A549 (cell line): ENCODE data around the gene TCAIM. TPM values are rescaled to one million over a fixed set of nuclear protein-coding genes. Genes with fewer than 3 reads are reported as not detected.

Source experiments
- ATAC-seq, 2 experiments: fragments of 200-7000 bp in 1 of 2; fragments of >200 bp in 1 of 2; cut with Nextera tagmentation in 1 of 2; cut with Tn5 transposase in 1 of 2; 3 replicates each; pipeline versions ENCODE4 v1.8.0 to v1.9.1; 2018 to 2020; ENCODE audit warnings: mild to moderate bottlenecking in 1 of 2, moderate library complexity in 1 of 2
- CTCF ChIA-PET: fragments of 300-600 bp; sonication (Branson Sonifier 250); formaldehyde crosslinking; extraction: SDS; loops from one replicate; lab custom pipeline; 2021; ENCODE audit warnings: antibody characterized with exemption, inconsistent platforms; lab: Yijun Ruan, JAX
- POLR2A ChIA-PET: fragments of 350-600 bp; formaldehyde crosslinking; extraction: SDS; loops from one replicate; lab custom pipeline; 2021; ENCODE audit warnings: antibody characterized with exemption, inconsistent platforms; lab: Yijun Ruan, JAX
- DNase-seq, 2 experiments: peaks; one replicate each; pipeline versions ENCODE4 v3.0.0 to v3.0.0-alpha.2; 2011 to 2016; ENCODE audit warnings: low read depth in 1 of 2, low spot score in 1 of 2
- FAIRE-seq: peaks from 2 replicates; lab custom pipeline; 2011; peaks lifted over from hg19 to GRCh38; lab: Jason Lieb, UNC
- H3K27ac ChIP-seq, 2 experiments: fragments of >200 bp; sonication (Bioruptor Twin); formaldehyde crosslinking; 3 replicates each; pipeline ENCODE4 v1.5.1; 2016 to 2017
- H3K4me1 ChIP-seq: fragments of >200 bp; sonication (Bioruptor Twin); formaldehyde crosslinking; 3 replicates; pipeline ENCODE4 v1.6.1; 2016
- H3K4me2 ChIP-seq: fragments of >200 bp; sonication (Bioruptor Twin); formaldehyde crosslinking; 3 replicates; pipeline ENCODE4 v1.6.1; 2016
- H3K4me3 ChIP-seq: fragments of >200 bp; sonication (Bioruptor Twin); formaldehyde crosslinking; 3 replicates; pipeline ENCODE4 v1.5.1; 2016
- H3K9me3 ChIP-seq: fragments of >200 bp; sonication (Bioruptor Twin); formaldehyde crosslinking; 3 replicates; pipeline ENCODE4 v1.6.1; 2016
- BCL3 ChIP-seq: fragments of >200 bp; sonication (Bioruptor Twin); formaldehyde crosslinking; IDR thresholded peaks from 3 replicates; pipeline ENCODE4 v1.6.1; 2016
- BHLHE40 ChIP-seq: IDR thresholded peaks from 2 replicates; pipeline ENCODE4 v1.6.1; 2012; ENCODE audit warnings: low read depth, low read length, inconsistent platforms
- CBX2 ChIP-seq: fragments of 200-600 bp; sonication (generic); IDR thresholded peaks from 2 replicates; pipeline ENCODE4 v1.6.1; 2016; ENCODE audit warnings: low read depth, mild to moderate bottlenecking, borderline replicate concordance
- CTCF ChIP-seq: fragments of >200 bp; sonication (Bioruptor Twin); formaldehyde crosslinking; IDR thresholded peaks from 3 replicates; pipeline ENCODE4 v1.5.1; 2016
- E2F6 ChIP-seq: IDR thresholded peaks from 2 replicates; pipeline ENCODE4 v1.6.1; 2012; ENCODE audit warnings: low read depth, borderline replicate concordance
- FOSL2 ChIP-seq, 2 experiments: fragments of 450-650 bp in 1 of 2; fragments of >200 bp in 1 of 2; sonication (Bioruptor Twin) in 1 of 2; formaldehyde crosslinking; IDR thresholded peaks; 2 replicates each; pipeline versions ENCODE4 v1.5.0 to v1.6.1; 2016 to 2020; ENCODE audit warnings: mild to moderate bottlenecking in 1 of 2, moderate library complexity in 1 of 2
- HES2 ChIP-seq: fragments of >200 bp; sonication (Bioruptor Twin); formaldehyde crosslinking; IDR thresholded peaks from 2 replicates; pipeline ENCODE4 v1.6.1; 2016
- HEYL ChIP-seq: fragments of 250-450 bp; sonication (Bioruptor Pico); IDR thresholded peaks from 2 replicates; pipeline ENCODE4 v1.8.0; 2021; ENCODE audit warnings: mild to moderate bottlenecking, moderate library complexity
- KDM1A ChIP-seq: fragments of 200-600 bp; sonication (generic); IDR thresholded peaks from 2 replicates; pipeline ENCODE4 v1.6.1; 2016; ENCODE audit warnings: low read depth, mild to moderate bottlenecking
- KDM5A ChIP-seq: fragments of 200-600 bp; sonication (generic); IDR thresholded peaks from 2 replicates; pipeline ENCODE4 v1.6.1; 2016; ENCODE audit warnings: antibody characterized with exemption, mild to moderate bottlenecking
- MAFK ChIP-seq: fragments of 450-650 bp; IDR thresholded peaks from 2 replicates; pipeline ENCODE4 v1.6.1; 2014; ENCODE audit not compliant: partially characterized antibody
- NPAS2 ChIP-seq: fragments of 250-450 bp; sonication (Bioruptor Pico); IDR thresholded peaks from 2 replicates; pipeline ENCODE4 v1.8.0; 2022; ENCODE audit warnings: mild to moderate bottlenecking, moderate library complexity, borderline replicate concordance
- POLR2AphosphoS2 ChIP-seq: conservative IDR thresholded peaks from 2 replicates; pipeline ENCODE4 v1.6.1; 2012; ENCODE audit warnings: low read length, improper control_type of control experiment, inconsistent platforms
- RAD21 ChIP-seq, 2 experiments: fragments of >200 bp in 1 of 2; sonication (Bioruptor Twin) in 1 of 2; formaldehyde crosslinking in 1 of 2; IDR thresholded peaks in 1 of 2; conservative IDR thresholded peaks in 1 of 2; 2 replicates in 1 of 2; 3 replicates in 1 of 2; pipeline ENCODE4 v1.6.1; 2012 to 2018; ENCODE audit warnings: inconsistent platforms in 1 of 2
- RARB ChIP-seq: fragments of 250-450 bp; sonication (Bioruptor Pico); IDR thresholded peaks from 2 replicates; pipeline ENCODE4 v1.8.0; 2021; ENCODE audit warnings: mild to moderate bottlenecking, moderate library complexity
- TFCP2L1 ChIP-seq: fragments of 250-450 bp; sonication (Bioruptor Pico); IDR thresholded peaks from 2 replicates; pipeline ENCODE4 v1.5.0; 2021; ENCODE audit warnings: mild to moderate bottlenecking
- TP53 ChIP-seq: fragments of 250-450 bp; sonication (Bioruptor Pico); IDR thresholded peaks from 2 replicates; pipeline ENCODE4 v1.5.0; 2021; ENCODE audit warnings: mild to moderate bottlenecking, moderate library complexity
- USF2 ChIP-seq: fragments of 450-650 bp; IDR thresholded peaks from 2 replicates; pipeline ENCODE4 v1.6.1; 2014; ENCODE audit warnings: antibody characterized with exemption
- ZFP36 ChIP-seq: fragments of 450-650 bp; IDR thresholded peaks from 2 replicates; pipeline ENCODE4 v1.6.1; 2014; ENCODE audit warnings: borderline replicate concordance; ENCODE audit not compliant: partially characterized antibody
- WGBS: methylation state at CpG from one replicate; pipeline ENCODE4 v1.1.6; 2017; ENCODE audit errors: missing lambda C conversion rate; 5-methylcytosine and 5-hydroxymethylcytosine counted together
- polyA plus RNA-seq, 4 experiments: library from polyadenylated mRNA; depleted of rRNA in 3 of 4; stranded (reverse); fragments of >200 nt; fragmentation: RNase III in 1 of 4; extraction: RNeasy Plus Mini Kit Qiagen cat#74134 plus additional on column Dnase treatment in 1 of 4; gene quantifications; 2 replicates in 3 of 4; 3 replicates in 1 of 4; pipeline ENCODE4 v1.2.3, GENCODE V29; 2011 to 2017

Gene TCAIM
- polyA plus RNA-seq, 2 of the 4 experiments (the other 2 are of a cell fraction), result 10.8 to 19.2 TPM

GRCh38 chr3:44334326-44334725 lies 4.2 kb upstream of the TCAIM start:
- 41% methylated on average over 2 of the region's 2 CpGs for WGBS

GRCh38 chr3:44337248-44337785 lies 1.2 kb upstream of the TCAIM start:
- DNase-seq, result no peak
- POLR2A ChIA-PET, result interaction anchor here (1.2 to 1.7 kb wide), 5 partner anchors 24 to 424 kb away, joined by 4 to 8 read pairs (median 8); partner anchors contain the start of genes KIAA1143, KIF15, ZNF197 and ZNF445
- H3K27ac ChIP-seq, result peak overlapping the region; percentile 99
- CTCF ChIA-PET, result interaction anchor here (1.5 kb wide), 1 partner anchor 39 kb away, joined by 3 read pairs; no protein-coding TSS in a partner anchor
- H3K4me1 ChIP-seq, result peaks cover 9% of the 10 kb centered on the region; the same call in 2 of the 3 replicates
- ATAC-seq, result no peak
- H3K9me3 ChIP-seq, result no peaks in the 10 kb centered on the region
- WGBS, result 63% methylated on average over 5 of the region's 5 CpGs
- no peak for TF ChIP-seq KDM1A
- H3K4me3 ChIP-seq, result peak overlapping the region; percentile 73
- FAIRE-seq, result no peak
- peak overlapping the region; percentile 94 for H3K4me2 ChIP-seq

More at GRCh38 chr3:44334326-44334725, 4.2 kb upstream of the TCAIM start:
- Histone ChIP-seq H3K4me1 (no peaks in the 10 kb centered on the region; the same call in 2 of the 3 replicates), H3K4me2 (no peak overlapping the region), H3K27ac (no peak overlapping the region), H3K9me3 (no peaks in the 10 kb centered on the region), H3K4me3 (no peak overlapping the region)
- DNase-seq (no peak), FAIRE-seq (no peak), ATAC-seq (no peak)
- TF ChIP-seq BHLHE40 (no peak), ZFP36 (no peak), TP53 (CRISPR knock-in tag) (no peak), NPAS2 (CRISPR knock-in tag) (no peak), USF2 (no peak)
- POLR2A ChIA-PET, result no interaction called here
- CTCF ChIA-PET, result no interaction called here

GRCh38 chr3:44338828-44339127 lies 212 bp downstream of the TCAIM start:
- ChIA-PET CTCF (no interaction called here), POLR2A (interaction anchor here (1.3 to 1.7 kb wide), 6 partner anchors 17 to 638 kb away, joined by 3 to 8 read pairs (median 8); partner anchors contain the start of genes EXOSC7, KIAA1143, KIF15 and ZDHHC3)
- FAIRE-seq (no peak), DNase-seq (no peak), ATAC-seq (no peak)
- WGBS, result under 1% methylated on average over 13 of the region's 15 CpGs
- Histone ChIP-seq H3K4me2 (peak overlapping the region; percentile 94), H3K9me3 (no peaks in the 10 kb centered on the region), H3K4me1 (peaks cover 9% of the 10 kb centered on the region; the same call in 2 of the 3 replicates), H3K4me3 (peak overlapping the region; percentile 73), H3K27ac (peak overlapping the region; percentile 99)
- TF ChIP-seq POLR2AphosphoS2 (no peak), CBX2 (no peak), FOSL2 (IDR thresholded peaks at IDR 0.05) (no peak), FOSL2 (CRISPR knock-in tag; IDR thresholded peaks at IDR 0.05) (no peak), HES2 (no peak), E2F6 (no peak), RARB (CRISPR knock-in tag) (no peak), TFCP2L1 (CRISPR knock-in tag) (no peak), CTCF (no peak), MAFK (no peak), KDM5A (no peak), BCL3 (no peak; the same call in 2 of the 3 replicates), RAD21 (conservative IDR thresholded peaks at IDR 0.05 in 1 of 2, IDR thresholded peaks at IDR 0.05 in 1 of 2) (no peak), USF2 (no peak), HEYL (CRISPR knock-in tag) (no peak)
